ENCODE measurements around the gene FOCAD. TPM values are rescaled to one million over a fixed set of nuclear protein-coding genes. Genes with fewer than 3 reads are reported as not detected.

The FOCAD gene
- total and polyA plus RNA-seq, 10 of the 15 experiments (the other 5 are each of a cell fraction or from before 2014, with no cell fraction given): 13.7 to 93.0 (median 41.8) TPM

GRCh38 chr9:20640331-20641187, 43.5 kb upstream of the FOCAD start (continued):
- TF ChIP-seq TBL1XR1 (IDR thresholded peaks at IDR 0.05; ENCODE audit: low read depth, low read length) (peak; percentile 90), CBX5 (IDR thresholded peaks at IDR 0.05; ENCODE audit: low read depth) (peak; percentile 97), ZBTB4 (CRISPR knock-in tag; IDR thresholded peaks at IDR 0.05) (no peak), NR2C1 (IDR thresholded peaks at IDR 0.05) (no peak), MTA2 (IDR thresholded peaks at IDR 0.05; ENCODE audit: low read depth) (peak; percentile 92), RUNX3 (IDR thresholded peaks at IDR 0.05; ENCODE audit: low read length) (peak; percentile 100), GABPA (IDR thresholded peaks at IDR 0.05; ENCODE audit: low read depth) (no peak), E2F4 (IDR thresholded peaks at IDR 0.05; ENCODE audit: low read depth, low read length) (no peak), IRF5 (IDR thresholded peaks at IDR 0.05; ENCODE audit: borderline replicate concordance) (no peak), TCF3 (IDR thresholded peaks at IDR 0.05; ENCODE audit: borderline replicate concordance, insufficient read depth, low read depth, low read length) (peak; percentile 6; the same call in 1 of the 2 replicates), LARP7 (IDR thresholded peaks at IDR 0.05) (peak; percentile 81; the same call in 1 of the 2 replicates), HDAC2 (IDR thresholded peaks at IDR 0.05) (no peak), MLLT1 (IDR thresholded peaks at IDR 0.05) (peak; percentile 97), ZNF24 (IDR thresholded peaks at IDR 0.05) (peak; percentile 50; the same call in 1 of the 2 replicates), STAT3 (IDR thresholded peaks at IDR 0.05; ENCODE audit: low read depth, low read length) (0 out of 2 replicates have a peak, but pooled peaks have one; percentile 74), MEF2A (IDR thresholded peaks at IDR 0.05; ENCODE audit: insufficient read depth, low read depth, low read length) (0 out of 2 replicates have a peak, but pooled peaks have one; percentile 60), MXI1 (IDR thresholded peaks at IDR 0.05; ENCODE audit: low read depth, low read length) (peak; percentile 84), NFYB (IDR thresholded peaks at IDR 0.05; ENCODE audit: insufficient read depth, low read depth, low read length) (peak; percentile 69), PML (IDR thresholded peaks at IDR 0.05; ENCODE audit: low read length) (peak; percentile 60; the same call in 1 of the 2 replicates), ZZZ3 (IDR thresholded peaks at IDR 0.05; ENCODE audit: control insufficient read depth, insufficient read length, low read depth) (no peak), CHD4 (IDR thresholded peaks at IDR 0.05) (no peak), POU2F2 (IDR thresholded peaks at IDR 0.05; ENCODE audit: borderline replicate concordance, low read depth, low read length) (peak; percentile 83; the same call in 1 of the 3 replicates), JUNB (IDR thresholded peaks at IDR 0.05) (peak; percentile 53), CEBPB (IDR thresholded peaks at IDR 0.05; ENCODE audit: borderline replicate concordance in 1 of 2, low read depth in 2 of 2, low read length in 2 of 2) (no peak)
